ENCODE results near the gene TSPEAR.
"Not testable (repeated sequence)": the region's sequence is repeated elsewhere in the genome, so short reads cannot be mapped to it uniquely, and the experiment has no call there.

The TSPEAR gene

DNA sequence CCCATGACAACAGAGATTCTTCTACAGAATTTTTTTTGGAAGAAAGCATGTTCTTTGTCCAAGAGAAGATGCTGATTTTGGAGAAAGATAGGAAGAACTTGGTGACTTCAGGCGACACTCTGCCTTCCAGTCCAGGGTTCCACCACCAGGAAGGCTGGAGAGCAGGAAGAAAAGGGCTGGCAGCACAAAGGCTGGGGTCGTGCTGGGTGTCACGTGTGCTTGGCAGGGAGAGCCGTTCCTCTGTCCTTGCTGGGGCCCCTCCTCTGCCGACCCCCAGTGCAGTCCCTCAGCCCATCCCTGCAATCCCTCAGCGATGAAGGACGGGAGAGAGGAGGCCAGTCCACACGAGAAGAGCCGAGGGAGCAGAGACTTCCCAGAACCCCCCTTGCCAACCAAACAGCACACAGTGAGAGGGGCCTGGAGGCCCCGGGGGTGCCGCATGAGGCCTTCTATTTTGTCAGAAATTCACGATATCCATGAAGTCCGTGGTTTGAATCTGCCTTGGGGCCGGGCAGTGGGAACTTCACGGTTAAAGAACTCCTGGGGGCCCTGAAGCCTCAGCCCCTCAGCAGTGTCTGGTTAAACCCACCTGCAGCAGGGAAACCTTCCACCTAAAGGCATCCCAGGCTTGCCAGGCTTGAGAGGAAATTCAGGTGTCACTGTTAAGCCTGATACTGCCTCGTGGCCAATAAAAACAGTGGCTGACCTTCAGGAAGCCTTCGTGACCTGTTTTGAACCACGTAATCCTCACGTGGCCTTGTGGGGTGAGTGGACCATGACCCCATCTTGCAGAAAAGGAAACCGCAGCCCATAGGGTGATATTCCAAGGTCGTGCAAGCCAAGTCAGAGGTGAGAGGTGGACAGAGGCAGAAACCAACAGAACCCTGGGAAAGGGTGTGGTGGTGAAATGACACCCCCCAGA, 11.0 kb downstream of the TSPEAR start:
- no peak for DNase-seq

DNA sequence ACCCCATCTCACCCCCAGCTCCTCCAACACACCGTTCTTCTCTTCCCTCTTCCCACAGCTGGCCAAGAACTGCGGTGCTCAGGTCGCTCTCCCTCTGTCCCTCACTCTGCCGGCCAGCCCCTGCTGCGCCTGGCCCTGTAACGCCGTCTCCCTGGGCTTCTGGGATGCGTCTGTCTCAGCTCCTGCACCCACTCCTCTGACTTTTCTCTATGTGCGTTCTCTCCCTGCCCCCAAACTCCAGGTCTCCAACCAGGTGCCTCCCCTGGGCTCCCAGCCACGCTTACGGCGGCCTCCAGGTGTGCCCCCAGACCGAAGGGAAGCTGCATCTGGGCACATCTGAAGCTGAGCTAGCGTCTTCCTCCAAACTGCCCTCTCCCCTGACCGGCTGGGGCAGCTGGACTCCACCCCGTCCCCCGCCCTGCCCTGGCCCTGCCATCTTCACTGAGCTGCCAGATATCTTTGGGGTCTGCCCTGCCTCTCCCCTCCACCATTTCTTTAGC, 11.8 kb downstream of the TSPEAR start:
- DNase-seq: no peak

DNA sequence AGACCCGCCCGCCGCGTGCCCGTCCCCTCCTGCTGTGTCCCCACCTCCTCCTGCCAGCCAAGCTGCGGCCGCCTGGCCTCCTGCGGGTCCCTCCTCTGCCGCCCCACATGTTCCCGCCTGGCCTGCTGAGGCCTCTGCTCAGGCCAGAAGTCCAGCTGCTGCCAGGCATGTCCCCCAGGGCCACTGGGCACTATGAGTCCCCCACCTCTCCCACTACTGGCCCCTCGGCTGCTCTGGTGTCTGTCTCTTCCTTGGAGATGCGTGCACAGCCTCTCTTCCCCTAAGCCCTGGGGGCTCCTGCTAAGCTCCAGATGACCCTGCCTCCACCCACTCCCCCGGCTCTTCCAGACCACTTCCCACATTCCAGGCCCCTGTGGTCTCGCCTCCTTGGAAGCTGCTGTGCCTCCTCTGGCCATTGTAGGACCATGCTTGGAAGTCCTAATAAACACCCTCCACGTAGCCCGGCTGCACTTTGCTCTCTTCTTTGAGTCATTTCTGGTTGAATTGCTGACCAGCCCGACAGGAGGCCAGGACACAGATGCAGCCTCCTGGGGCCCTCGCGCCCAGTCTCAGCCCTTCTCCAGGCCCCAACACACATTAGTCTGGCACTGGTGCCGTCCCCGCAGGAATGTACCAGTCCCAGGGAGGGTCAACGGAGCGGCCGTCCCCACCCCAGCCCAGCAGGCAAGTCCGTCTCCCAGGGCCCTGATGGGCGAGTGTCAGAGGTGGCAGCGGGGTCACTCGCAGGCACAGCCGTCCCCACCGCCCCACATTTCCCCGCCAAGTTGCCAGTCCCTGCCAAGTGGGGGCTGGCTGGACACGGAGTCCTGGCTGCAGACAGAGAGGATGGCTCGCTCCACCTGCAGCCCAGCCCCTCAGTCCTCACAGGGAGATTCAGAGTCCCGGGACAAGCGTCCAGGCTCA, 13.3 kb downstream of the TSPEAR start:
- no peak for DNase-seq

DNA sequence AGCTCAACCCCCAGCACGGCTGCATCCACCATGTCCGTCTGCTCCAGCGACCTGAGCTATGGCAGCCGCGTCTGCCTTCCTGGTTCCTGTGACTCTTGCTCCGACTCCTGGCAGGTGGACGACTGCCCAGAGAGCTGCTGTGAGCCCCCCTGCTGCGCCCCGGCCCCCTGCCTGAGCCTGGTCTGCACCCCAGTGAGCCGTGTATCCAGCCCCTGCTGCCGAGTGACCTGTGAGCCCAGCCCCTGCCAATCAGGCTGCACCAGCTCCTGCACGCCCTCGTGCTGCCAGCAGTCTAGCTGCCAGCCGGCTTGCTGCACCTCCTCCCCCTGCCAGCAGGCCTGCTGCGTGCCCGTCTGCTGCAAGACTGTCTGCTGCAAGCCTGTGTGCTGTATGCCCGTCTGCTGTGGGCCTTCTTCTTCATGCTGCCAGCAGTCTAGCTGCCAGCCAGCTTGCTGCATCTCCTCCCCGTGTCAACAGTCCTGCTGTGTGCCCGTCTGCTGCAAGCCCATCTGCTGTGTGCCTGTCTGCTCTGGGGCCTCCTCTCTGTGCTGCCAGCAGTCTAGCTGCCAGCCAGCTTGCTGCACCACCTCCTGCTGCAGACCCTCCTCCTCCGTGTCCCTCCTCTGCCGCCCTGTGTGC, 14.1 kb downstream of the TSPEAR start, which contains the start of gene KRTAP10-12:
Gene KRTAP10-12, plus strand, starts transcription at position 1 of the 639 bp plus-strand sequence. Its CDS starts 30 bp downstream, at position 31.
- not testable (repeated sequence) for DNase-seq

DNA sequence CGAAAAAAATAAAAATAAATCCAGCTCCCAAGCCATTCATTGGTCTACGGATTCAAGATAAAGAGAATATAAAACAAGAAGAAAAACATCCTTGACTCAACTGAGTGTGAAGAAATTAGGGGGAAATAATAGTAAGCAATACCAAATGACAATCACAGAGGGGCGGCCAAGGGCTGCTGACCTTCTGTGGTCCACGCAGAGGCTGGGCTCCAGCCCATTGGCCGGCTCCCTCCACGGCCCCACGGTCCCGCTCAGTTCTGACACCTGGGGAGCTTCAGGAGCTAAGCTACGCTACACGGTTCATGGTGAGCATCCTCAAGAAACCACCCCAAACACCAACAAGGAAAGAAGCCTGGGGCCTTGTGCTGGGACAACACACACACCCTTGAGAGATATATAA, 14.8 kb downstream of the TSPEAR start:
- no peak for DNase-seq

DNA sequence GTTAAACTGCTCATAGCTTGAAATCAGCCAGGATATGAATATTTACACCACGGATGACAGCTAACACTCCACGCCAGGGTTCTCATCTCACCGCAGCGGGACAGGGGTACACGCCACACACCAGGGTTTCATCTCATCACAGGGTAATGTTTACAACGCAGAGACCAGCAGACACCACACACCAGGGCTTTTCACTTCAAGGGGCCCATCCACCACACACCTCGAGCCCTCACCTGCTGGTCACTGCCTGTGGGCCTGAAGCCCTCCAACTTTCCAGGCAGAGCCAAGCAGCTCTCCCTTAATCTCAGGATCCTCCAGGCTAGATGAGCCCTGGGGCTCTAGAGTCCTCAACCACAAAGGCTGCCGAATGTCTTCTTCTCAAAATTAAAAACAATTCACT, 15.7 kb downstream of the TSPEAR start:
- DNase-seq: no peak

DNA sequence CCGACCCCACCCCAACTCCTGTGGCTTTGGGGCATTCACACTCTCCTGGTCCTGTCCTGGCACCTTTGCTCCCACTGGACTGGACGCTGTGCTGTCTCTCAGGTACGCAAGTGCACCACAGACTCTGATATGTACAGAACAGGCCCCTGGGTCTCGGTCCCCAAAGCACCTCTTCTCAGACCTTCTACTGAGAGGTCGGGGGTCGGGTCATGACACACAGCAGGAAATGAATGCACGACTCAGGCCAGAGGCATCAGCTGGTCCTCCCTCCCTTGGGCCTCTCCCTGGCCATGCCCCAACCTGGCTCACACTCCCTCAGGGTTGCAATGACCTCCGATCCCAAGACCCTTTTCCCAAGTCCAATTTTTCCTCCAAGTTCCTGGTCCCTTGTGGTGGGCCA, 16.2 kb downstream of the TSPEAR start:
- no peak for DNase-seq

DNA sequence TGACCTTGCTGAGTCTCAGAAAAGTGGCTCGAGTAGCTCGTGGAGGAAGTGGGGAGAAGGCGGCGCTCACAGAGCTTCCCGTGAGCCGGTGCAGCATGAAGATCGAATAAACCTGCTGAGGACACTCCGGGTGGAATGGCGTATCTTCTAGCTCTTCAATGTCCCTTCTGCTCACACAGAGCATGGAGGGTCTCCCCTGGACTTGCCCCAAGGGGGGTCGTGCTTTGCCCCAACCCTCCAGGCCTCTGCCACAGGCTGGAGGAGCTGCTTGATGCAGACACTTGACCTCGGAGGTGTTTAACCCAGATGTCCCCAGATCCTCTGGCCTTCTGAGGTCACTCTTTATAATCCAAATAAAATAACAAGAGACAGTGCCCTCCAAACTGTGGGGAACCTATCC, 16.6 kb downstream of the TSPEAR start:
- no peak for DNase-seq

DNA sequence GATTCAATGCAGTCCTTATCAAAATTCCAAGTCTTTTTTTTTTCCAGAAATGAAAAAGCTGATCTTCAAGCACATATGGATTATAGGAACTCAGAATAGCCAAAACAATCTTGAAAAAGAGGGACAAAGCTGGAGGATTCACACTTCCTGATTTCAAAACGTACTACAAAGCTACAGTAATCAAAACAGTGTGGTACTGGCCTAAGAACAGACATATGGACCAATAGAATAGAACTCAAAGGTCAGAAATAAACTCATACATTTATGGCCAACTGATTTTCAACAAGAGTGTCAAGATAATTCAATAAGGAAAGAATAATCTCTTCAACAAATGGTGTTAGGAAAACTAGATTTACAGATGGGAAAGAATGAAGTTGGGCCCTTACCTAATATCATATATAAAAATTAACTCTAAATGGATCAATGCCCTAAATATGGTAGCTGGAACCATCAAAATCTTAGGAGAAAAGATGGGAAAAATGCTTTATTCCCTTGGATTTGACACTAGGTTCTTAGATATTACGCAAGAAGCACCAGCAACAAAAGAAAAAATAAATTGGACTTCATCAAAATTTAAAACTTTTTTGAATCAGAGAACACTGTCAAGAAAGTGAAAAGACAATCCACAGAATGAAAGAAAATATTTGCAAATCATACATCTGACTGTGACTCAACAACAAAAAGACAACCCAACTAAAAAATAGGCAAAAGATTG, 18.4 kb downstream of the TSPEAR start:
- DNase-seq: no peak

DNA sequence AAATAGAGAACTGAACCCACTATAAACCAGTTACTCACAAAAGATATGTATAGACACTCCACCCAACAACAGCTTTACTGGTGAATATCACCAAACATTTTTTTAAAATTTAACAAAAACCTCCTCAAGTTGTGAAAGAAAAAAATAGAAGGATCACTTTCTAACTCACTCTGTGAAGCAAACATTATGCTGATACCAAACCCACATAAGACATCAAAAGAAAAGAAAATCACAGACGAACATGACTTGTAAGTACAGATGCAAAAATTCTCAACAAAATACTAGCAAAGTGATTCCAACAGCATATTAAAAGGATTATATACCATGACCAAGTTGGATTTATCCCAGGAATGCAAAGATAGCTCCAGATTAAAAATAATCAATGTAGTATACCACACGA, 19.7 kb downstream of the TSPEAR start:
- no peak for DNase-seq

DNA sequence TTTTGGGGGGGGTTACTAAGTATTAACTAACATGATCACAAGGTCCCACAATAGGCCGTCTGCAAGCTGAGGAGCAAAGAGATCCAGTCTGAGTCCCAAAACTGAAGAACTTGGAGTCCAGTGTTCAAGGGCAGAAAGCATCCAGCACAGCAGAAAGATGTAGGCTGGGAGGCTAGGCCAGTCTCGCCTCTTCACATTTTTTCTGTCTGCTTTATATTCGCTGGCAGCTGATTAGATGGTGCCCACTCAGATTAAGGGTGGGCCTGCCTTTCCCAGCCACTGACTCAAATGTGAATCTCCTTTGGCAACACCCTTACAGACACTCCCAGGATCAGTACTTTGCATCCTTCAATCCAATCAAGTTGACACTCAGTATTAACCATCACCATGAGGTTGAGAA, 21.6 kb downstream of the TSPEAR start:
- DNase-seq: not testable (repeated sequence)

DNA sequence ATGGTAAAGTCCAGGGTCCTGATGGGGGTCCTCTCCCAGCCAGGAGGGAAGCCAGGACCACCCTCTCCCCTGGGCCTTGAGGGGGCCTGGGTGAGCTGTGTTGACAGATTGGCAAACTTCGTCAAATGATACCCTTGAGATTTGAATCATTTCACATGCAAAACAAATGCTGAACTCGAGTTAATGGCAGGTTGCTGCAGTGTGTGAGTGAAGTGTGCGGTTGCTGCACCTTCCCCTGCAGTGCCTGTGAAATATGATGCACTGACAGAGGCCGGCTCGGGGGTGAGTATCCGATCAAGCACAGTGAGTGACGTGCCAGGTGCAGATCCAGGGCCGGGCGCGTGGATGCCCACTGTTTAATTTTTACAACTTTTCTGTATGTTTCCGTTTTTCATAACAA, 23.7 kb downstream of the TSPEAR start:
- DNase-seq: no peak

DNA sequence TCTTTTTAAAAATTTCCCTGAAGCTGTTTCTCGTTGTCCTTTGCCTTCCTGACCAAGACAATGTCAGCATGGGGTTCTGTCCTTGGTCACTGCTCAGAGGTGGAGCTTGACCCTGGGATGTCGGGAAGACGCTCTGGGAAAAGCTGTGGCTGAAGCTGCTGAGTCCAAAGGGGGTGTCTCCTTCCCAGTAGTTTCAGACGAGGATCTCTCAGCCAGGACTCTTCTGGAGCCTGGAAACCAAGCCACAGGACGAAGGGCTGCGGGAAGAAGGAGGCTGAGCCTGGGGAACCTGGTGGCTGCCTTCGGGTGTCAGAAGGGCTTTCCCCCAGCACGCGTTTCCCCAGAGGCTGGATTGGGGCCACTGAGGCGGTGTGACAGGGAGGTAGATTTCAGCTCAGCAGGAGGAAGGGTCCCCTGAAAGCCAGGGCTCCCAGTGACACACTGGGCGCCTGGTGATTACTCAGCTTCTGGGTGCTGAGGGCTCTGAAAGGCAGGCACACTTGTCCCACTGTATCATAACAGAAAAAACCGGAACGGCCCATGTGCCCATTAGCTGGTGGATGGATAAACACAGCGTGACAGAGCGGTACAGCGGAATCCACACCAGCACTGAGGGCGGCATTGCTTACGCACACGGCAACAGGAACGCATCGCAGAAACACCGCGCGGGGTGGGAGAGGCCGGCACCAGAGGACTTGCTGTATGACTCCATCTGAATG, 24.4 kb downstream of the TSPEAR start:
- no peak for DNase-seq

DNA sequence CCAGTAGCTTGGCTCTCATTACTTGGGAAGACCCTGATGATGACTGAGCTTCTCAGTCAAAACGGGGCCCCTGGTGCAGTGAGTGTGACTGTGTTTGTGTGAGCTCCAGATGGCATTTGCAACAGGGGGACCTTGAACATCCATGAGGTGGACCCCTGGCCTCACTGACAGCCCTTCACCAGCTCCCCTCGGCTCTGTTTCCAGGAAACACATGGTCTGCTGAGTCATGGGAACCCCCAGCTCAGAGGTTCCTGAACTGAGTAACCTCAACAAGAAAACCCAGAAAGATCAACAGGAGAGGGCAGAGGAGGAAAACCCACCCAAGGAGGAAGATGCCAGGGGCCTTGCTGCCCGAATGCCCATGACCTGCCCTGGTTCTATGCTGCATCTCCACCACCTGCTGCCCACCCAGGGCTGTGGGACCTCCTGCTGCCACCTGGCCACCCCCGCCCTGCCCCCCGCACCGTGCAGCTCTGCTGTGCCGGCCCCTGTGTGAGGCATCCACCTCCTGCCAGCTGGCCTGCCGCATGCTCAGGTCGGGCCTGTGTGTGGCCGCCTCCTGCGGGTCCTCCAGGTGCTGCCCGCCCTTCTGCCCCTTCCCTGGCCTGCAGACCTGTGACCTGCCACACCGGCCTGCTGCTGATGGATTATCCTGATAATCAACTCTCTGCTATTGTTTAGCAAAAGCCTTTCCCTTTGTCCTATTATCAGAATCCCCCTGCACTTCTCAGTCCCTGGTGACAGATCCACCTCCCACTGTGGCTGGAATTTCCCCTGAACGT, 25.2 kb downstream of the TSPEAR start:
- no peak for DNase-seq

DNA sequence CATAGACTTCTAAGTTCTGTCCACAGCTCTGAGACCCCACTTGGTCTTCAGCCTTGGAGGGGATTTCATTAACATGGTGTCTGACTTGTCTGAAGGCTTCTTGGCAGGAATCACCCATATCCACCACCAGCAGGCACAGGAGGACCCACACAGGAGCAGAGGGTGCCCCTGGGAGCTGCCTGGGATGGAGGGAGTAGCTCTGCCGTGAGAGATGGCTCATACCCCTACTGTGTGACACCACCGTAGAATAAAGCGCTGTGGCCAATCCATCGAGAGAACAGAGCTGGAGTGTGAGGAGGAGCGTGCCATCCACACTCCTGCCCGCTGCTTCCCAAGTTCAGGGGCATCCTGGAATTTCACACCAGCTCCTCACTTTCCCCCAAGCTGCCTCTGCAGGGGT, 26.3 kb downstream of the TSPEAR start:
- DNase-seq: not testable (repeated sequence)

DNA sequence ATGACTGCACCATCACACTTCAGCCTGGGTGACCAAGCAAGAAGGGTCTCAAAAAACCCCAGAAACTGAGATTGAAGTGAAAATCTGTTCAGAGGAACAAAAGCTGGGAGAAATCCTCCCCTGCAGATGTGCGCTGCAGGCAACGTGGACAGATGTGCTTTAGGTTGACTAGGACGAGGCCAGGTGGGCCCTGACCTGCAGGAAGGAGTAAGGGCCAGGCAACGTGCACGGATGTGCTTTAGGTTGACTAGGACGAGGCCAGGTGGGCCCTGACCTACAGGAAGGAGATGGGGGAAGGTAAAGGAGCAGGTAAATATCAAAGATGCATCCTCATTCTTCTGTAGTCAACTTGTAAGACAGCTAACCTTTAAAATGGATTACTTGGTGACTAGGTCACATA, 26.9 kb downstream of the TSPEAR start:
- no peak for DNase-seq

DNA sequence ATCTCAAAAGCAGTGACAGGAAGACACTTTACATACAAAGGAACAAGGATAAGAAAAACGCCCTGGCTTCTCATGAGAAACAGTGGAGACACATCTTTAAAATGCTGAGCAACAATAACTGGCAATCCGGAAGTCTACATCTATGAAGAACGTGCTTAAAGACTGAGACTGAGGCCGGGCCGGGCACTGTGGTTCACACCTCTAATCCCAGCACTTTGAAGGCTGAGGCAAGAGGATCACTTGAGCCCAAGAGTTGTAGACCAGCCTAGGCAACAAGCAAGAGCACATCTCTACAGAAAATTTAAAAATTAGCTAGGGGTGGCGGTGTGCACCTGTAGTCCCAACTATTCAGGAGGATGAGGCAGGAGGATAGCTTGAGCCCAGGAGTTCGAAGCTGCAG, 27.3 kb downstream of the TSPEAR start:
- no peak for DNase-seq

DNA sequence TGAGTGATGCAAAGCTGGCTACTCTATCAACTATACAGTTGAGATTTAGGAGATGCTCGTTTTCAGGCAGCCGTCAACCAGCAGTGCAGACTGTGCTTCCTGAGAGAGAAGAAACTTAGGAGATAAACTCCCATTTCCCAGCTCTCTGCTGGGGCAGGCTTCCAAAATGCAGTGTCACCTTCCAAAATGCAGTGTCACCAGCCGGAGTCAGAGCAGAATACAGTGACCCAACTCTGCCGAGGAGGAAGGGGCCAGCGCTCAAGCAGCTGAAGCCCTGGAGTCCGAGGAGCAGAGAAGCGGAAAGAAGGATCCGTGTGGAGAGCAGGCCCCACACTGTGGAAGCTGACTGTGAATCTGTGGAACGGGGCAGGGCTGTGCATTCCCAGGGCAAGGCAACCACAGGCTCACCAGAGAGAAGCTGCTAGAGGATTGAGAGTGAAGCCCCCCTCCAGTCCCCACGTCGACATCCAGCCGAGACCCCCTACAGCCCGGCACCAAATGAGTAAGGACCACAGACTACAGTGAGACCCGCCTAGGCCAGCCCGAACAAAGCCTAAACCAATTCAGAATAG, 28.7 kb downstream of the TSPEAR start:
- no peak for DNase-seq

DNA sequence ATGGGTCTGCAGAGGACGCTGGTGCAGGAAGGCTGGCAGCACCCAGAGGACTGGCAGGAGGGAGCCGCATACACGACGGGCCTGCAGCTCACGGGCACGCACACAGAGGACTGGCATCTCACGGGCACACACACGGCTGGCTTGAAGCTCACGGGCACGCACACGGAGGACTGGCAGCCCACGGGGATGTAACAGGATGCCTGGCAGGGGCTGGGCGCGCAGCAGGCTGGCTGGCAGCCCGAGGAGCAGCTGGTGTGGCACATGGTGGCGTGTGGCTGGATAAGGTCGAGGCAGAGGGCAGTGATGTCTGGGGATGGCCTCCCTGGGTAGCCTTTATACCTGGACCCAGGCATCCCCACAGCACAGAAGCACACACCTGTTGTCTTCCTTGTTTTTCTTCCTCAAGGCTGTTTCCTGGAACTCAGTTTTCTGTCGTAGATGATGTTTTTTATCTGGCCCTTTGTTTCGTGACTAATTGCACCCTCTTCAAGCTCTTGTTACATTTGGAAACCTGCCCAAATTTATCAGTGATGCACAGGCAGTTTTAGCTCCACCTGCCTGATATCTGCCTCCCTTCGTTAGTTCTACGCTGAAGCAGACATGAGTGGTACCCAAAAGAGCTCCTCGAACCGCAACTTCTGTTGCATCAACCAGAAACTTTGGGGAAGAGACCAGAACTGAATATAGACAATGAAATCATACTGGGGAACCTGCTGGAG, 29.4 kb downstream of the TSPEAR start, which contains the start of gene KRTAP12-1:
Gene KRTAP12-1, minus strand, starts transcription at position 303 of the 719 bp plus-strand sequence. Its CDS starts 40 bp downstream, at position 263.
- no peak for DNase-seq

DNA sequence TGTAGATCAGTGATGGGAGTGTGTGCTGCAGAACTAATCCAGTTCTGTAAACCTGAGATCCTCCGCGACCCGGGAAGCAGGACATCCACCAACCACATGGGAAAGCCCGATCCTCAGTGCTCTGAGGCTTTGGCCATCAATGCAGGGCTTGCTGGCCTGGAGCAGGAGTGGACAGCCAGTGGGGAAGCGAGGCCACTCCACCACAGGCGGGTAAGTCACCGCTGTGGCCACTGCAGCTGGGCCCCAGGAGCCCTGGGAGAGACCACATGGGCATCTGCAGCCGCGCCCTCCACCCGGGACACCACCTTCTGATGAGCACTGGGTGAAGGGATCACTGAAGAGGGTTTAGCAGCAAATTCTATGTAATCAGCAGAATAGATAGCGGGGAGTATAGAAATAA, 30.2 kb downstream of the TSPEAR start:
- no peak for DNase-seq
